Endometrium (tissue), 2 donors: ENCODE results near the gene NDUFA6.
A peak's percentile ranks its signal among the peaks of the same experiment; 100 is the strongest.
"Not testable (repeated sequence)": the region's sequence is repeated elsewhere in the genome, so short reads cannot be mapped to it uniquely, and the experiment has no call there.

Source experiments
- FAIRE-seq: peaks from 2 replicates; lab custom pipeline; 2012; peaks lifted over from hg19 to GRCh38; lab: Jason Lieb, UNC
- donor health status: control.
- donor health status: control.

Gene NDUFA6

GRCh38 chr22:42090596-42091454 is at the start of gene NDUFA6:
TSS of gene NDUFA6 (minus strand) at chr22:42090772. CDS start at chr22:42090744, 28 bp downstream.
- FAIRE-seq: peak; percentile 99

GRCh38 chr22:42140153-42140552 is 49.6 kb upstream of the NDUFA6 start:
- FAIRE-seq: not testable (repeated sequence)

- FAIRE-seq: not testable (repeated sequence)
Measured at GRCh38 chr22:42139508-42139907, 48.9 kb upstream of the NDUFA6 start.

GRCh38 chr22:42138972-42139371 is 48.4 kb upstream of the NDUFA6 start:
- no peak for FAIRE-seq

DNA sequence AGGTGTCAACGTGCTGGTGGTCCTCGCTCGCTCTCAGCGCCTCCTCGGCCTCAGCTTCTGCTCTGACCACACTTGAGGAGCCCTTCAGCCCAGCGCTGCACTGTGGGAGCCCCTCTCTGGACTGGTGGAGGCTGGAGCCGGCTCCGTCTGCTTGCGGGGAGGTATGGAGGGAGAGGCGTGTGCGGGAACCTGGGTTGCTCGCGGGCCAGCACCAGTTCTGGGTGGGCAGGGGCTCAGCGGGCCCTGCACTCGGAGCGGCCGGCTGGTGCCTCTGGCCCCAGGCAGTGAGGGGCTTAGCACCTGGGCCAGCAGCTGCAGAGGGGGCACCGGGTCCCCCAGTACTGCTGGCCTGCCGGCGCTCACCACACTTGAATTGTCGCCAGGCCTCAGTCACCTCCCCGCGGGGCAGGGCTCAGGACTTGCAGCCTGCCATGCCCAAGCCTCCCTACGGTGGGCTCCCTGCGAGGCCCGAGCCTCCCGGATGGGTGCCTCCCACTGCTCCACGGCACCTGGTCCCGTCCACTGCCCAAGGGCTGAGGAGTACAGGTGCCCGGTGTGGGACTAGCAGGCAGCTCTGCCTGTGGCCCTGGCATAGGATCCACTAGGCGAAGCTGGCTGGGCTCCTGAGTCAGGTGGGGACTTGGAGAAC is 47.7 kb upstream of the NDUFA6 start:
- FAIRE-seq: no peak

DNA sequence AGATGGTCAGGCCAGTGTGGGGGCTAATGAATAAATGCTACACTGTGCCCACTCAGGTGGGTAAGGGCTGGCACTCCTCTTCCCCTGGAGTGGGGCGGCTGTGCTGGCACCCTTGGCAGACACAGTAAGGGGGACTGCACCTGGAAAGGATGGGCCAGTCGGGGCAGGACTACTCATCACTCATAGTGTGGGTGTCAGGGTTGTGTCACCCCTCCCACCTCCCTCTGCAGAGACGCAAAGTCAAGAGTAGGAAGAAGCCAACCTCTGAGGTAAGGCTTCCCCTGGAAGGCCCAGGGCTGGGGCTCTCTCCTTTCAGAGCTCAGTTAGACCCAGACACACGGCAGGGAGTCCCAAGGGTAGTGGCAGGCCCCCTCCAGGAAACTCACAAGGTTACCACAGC is 45.1 kb upstream of the NDUFA6 start:
- not testable (repeated sequence) for FAIRE-seq

DNA sequence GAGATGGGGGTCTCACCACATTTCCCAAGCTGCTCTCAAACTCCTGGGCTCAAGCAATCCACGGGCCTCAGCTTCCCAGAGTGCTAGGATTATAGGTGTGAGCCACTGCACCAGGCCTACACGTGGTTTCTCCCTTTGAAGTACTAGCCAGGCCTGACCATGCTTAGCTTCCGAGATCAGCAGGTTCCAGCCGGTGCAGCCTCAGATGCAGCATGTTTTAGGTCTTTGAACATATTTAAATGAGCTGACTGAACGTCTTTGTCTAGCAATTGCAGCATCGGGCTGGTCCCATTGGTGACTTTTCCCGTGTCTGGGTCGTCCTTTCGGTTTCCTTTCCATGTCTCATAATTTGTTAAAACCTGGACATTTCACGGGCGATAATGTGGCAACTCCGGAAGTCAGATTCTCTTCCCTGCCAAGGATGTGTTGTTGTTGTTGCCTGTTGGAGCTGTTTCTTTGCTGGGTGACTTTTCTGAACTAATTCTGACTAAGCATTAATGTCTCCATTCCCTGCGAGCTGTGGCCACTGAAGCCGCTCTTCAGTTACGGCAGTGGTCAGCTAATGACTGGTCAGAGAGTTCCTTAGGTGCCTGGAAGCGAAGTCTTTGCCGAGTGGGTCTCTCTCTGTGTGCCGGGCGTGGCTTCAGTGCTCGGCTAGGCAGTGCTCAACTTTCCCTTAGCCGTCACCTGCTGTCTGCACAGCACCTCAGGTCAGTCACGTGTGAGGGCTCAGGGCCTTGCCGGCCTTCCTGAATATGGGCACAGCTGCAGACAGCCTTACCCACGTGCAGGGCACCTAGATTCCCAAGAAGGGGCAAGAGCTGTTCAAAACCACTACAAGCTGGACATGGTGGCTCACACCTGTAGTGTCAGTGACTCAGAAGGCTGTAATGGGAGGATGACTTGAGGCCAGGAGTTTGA is 43.8 kb upstream of the NDUFA6 start:
- no peak for FAIRE-seq

DNA sequence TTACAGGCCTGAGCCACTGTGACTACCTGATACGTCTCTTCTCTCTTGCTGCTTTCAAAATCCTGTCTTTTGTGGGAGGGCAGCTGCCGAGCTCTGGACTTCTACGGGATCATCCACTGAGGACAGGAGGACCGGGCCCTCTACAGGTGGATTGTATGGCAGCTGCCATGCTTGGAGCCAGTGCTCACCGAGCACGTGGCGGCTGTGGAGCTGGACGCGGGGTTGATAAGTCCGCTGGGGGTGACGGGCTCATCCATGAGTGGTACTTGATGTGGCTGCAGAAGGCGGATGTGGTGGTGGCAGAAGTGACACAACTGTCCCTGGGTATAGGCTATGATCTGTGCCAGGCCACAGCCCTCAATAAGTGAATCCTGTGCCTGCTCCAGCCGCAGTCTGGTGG is 41.9 kb upstream of the NDUFA6 start:
- no peak for FAIRE-seq

DNA sequence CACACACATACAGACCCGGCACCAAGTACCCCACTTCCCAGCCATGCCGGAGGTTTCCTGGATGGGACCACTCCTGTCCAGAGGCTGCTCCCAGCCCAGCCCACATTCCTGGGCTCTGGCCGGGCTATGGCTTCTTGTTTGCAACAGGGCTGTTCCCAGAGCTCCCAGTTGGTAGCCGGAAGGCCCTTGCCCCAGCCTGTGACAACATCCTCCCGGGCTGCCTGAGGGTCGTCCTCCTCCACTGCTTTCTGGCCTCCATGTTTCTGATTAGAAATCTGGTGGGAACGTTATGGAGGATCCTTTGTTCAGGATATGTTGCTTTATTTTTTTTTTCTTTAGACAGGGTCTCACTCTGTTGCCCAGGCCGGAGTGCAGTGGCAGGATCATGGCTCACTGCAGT is 41.0 kb upstream of the NDUFA6 start:
- no peak for FAIRE-seq

DNA sequence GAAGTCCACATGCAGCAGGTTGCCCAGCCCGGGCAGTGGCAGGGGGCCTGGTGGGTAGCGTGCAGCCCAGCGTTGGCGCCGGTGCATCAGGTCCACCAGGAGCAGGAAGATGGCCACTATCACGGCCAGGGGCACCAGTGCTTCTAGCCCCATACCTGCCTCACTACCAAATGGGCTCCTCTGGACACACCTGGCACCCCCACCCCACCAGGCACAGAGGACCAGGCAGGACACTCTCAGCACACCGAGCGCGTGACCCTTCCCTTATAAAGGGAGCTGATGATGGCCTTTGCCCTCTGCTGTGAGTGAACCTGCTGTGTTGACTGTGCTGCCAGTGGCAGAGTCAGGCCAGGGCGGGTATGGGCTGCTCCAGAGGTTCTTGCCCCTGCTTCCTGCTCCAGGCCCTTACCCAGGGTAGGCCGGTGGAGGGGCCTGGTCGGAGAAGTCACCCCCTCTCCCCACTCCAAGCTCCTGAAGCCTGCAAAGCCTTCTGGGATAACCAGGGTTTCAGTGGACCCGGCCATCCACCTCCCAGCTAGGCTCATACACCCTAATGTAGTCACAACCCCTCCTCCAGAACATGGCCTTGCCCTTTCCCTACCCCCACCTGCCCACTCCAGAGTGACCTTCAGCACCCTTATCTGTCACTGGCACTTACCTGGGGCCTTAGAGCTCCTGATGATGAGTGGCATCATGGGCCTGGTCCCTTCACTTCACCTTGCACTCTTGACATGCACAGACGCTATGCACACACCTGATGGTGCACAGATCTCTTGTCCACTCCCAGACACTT is 40.3 kb upstream of the NDUFA6 start, which contains the start of gene CYP2D6:
Gene CYP2D6 (minus strand): TSS at position 172 of the 793 bp plus-strand sequence. CDS start 19 bp downstream, at position 153.
- not testable (repeated sequence) for FAIRE-seq

GRCh38 chr22:42130182-42130581 is 39.6 kb upstream of the NDUFA6 start:
- not testable (repeated sequence) for FAIRE-seq

DNA sequence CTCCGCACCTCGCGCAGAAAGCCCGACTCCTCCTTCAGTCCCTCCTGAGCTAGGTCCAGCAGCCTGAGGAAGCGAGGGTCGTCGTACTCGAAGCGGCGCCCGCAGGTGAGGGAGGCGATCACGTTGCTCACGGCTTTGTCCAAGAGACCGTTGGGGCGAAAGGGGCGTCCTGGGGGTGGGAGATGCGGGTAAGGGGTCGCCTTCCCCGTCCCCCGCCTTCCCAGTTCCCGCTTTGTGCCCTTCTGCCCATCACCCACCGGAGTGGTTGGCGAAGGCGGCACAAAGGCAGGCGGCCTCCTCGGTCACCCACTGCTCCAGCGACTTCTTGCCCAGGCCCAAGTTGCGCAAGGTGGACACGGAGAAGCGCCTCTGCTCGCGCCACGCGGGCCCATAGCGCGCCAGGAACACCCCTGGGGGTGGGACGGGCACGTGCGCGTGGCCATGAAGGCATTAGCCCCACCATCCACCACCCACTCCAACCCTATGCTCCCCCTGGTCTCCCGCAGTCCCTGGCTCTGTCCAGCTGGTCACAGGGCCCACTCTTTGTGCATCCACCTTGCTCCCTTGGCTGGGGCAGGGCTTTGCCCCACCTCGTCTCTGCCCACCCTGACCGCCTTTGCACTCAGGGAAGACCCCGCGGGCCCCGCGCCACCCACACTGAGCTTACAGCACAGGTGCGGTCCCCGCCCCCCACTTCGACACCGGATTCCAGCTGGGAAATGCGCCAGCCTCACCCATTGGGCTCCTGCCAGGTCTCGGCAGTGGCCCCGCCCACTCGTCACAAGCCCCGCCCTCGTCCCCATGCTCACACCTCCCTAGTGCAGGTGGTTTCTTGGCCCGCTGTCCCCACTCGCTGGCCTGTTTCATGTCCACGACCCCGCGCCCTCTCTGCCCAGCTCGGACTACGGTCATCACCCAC is 38.5 kb upstream of the NDUFA6 start:
- not testable (repeated sequence) for FAIRE-seq

DNA sequence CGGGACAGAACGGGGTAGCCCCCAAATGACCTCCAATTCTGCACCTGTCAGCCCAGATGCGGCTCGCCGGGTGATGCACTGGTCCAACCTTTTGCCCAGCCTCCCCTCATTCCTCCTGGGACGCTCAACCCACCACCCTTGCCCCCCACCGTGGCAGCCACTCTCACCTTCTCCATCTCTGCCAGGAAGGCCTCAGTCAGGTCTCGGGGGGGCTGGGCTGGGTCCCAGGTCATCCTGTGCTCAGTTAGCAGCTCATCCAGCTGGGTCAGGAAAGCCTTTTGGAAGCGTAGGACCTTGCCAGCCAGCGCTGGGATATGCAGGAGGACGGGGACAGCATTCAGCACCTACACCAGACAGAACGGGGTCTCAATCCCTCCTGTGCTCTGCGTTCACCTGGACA is 37.4 kb upstream of the NDUFA6 start:
- not testable (repeated sequence) for FAIRE-seq

DNA sequence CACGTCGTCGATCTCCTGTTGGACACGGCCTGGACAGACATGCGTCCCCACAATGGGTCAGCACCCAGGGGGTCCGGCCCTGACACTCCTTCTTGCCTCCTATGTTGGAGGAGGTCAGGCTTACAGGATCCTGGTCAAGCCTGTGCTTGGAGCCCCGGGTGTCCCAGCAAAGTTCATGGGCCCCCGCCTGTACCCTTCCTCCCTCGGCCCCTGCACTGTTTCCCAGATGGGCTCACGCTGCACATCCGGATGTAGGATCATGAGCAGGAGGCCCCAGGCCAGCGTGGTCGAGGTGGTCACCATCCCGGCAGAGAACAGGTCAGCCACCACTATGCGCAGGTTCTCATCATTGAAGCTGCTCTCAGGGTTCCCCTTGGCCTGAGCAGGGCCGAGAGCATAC is 37.0 kb upstream of the NDUFA6 start:
- no peak for FAIRE-seq

- FAIRE-seq: not testable (repeated sequence)
Measured at GRCh38 chr22:42123529-42123928, 33.0 kb upstream of the NDUFA6 start.

GRCh38 chr22:42120231-42121021 is 29.9 kb upstream of the NDUFA6 start:
- FAIRE-seq: not testable (repeated sequence)

DNA sequence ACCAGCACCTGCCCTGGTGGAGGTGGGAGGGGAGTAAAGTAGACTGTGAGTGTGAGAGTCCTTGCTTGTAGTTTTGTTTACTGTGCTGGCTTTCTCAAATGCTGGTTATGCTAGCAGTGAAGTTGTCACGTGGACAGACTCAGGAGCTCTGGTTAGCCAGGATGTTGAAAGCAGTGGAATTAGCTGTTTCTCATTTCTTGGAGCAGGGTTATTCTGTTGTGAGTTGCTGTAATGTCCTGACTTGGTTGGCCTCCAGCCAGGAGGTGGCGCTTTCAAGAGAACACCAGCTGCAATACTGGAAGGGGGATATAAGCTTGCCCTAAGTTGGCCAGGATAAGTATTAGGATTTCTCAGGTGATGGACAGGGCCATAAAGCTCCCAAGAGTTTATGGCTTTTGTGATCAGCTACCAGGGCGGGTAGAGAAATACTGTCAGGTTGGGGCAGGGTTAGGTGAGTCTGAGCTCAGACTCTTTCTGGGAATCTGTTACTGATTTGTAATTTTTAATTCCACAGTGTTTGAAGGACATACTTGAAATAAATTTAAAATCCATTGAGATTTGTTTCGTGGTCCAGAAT is 26.4 kb upstream of the NDUFA6 start:
- no peak for FAIRE-seq

- not testable (repeated sequence) for FAIRE-seq
Measured at GRCh38 chr22:42115420-42115830, 24.9 kb upstream of the NDUFA6 start.

DNA sequence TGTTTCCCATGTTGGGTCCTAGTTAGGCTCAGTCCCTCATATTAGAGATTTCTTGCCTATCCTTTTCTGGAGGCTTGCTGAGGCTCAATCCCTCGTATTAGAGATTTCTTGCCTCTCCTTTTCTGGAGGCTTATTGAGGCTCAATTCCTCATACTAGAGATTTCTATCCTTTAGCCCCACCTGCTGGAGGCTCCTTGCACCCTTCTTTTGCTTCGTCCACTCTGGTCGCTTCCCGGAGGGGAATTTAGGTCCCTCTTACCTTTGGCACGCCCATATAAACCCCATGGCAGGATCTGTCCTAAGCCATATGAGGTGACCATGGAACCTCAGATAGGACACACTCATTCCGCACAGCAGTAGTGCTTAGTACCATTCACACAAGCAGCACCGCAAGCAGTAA is 24.1 kb upstream of the NDUFA6 start:
- no peak for FAIRE-seq
